SU-DHL-6 (cell line): Measurements from ENCODE around the gene TDRD9.
"Not testable (repeated sequence)": the region's sequence is repeated elsewhere in the genome, so short reads cannot be mapped to it uniquely, and the experiment has no call there.

Source experiments
- H2AFZ ChIP-seq: fragments of 200-600 bp; sonication (generic); 2 replicates; pipeline ENCODE4 v1.6.1; 2014; ENCODE audit warnings: low read depth, mild to moderate bottlenecking, moderate library complexity, mixed read lengths, antibody characterized with exemption, low read length; ENCODE audit not compliant: severe bottlenecking
- H3F3A ChIP-seq: fragments of 200-600 bp; shearing (Covaris generic); 2 replicates; pipeline ENCODE4 v1.6.0; 2016; ENCODE audit warnings: antibody characterized with exemption, mild to moderate bottlenecking; ENCODE audit not compliant: insufficient read depth
- H3K27ac ChIP-seq: fragments of 200-600 bp; sonication (generic); 2 replicates; pipeline ENCODE4 v1.5.1; 2016; ENCODE audit warnings: low read depth, mild to moderate bottlenecking, low read length, moderate library complexity, mixed read lengths
- H3K27me3 ChIP-seq: fragments of 200-600 bp; sonication (generic), shearing (Covaris generic); 2 replicates; pipeline ENCODE4 v1.6.0; 2014; ENCODE audit warnings: mild to moderate bottlenecking, low read length
- H3K36me3 ChIP-seq: fragments of 200-600 bp; sonication (generic); 2 replicates; pipeline ENCODE4 v1.6.1; 2014; ENCODE audit warnings: mild to moderate bottlenecking, low read length, mixed read lengths
- H3K4me2 ChIP-seq: fragments of 300-600, 200-600 bp; shearing (Covaris generic), sonication (generic); 2 replicates; pipeline ENCODE4 v1.6.0; 2014; ENCODE audit warnings: low read length, low read depth, mild to moderate bottlenecking; ENCODE audit not compliant: poor library complexity, severe bottlenecking
- H3K4me3 ChIP-seq: fragments of 200-600 bp; sonication (generic); 2 replicates; pipeline ENCODE4 v1.5.1; 2014; ENCODE audit warnings: antibody characterized with exemption, low read length, mild to moderate bottlenecking, mixed read lengths; ENCODE audit not compliant: insufficient read depth, poor library complexity, severe bottlenecking
- H3K79me2 ChIP-seq: fragments of 200-600 bp; sonication (generic); 2 replicates; pipeline ENCODE4 v1.6.1; 2014; ENCODE audit warnings: mild to moderate bottlenecking, low read length, moderate library complexity; ENCODE audit not compliant: insufficient read depth
- H3K9ac ChIP-seq: fragments of 200-600 bp; sonication (generic); 2 replicates; pipeline ENCODE4 v1.7.0; 2014; ENCODE audit warnings: mild to moderate bottlenecking, low read length
- H3K9me2 ChIP-seq: fragments of 200-600 bp; sonication (generic); replicated peaks from 2 replicates; pipeline ENCODE4 v1.6.1; 2014; ENCODE audit warnings: low read length; ENCODE audit not compliant: insufficient read depth
- H3K9me3 ChIP-seq: fragments of 200-600 bp; sonication (generic); 2 replicates; pipeline ENCODE4 v1.6.1; 2014; ENCODE audit warnings: low read length, mixed read lengths; ENCODE audit not compliant: insufficient read depth
- H4K20me1 ChIP-seq: fragments of 200-600 bp; sonication (generic); 2 replicates; pipeline ENCODE4 v1.6.1; 2014; ENCODE audit warnings: low read depth, mild to moderate bottlenecking, antibody characterized with exemption, low read length, moderate library complexity, mixed read lengths
- EZH2phosphoT487 ChIP-seq: fragments of 200-600 bp; sonication (generic), shearing (Covaris generic); conservative IDR thresholded peaks from 2 replicates; pipeline ENCODE4 v1.6.1; 2018; ENCODE audit warnings: mild to moderate bottlenecking, antibody characterized with exemption, low read length, moderate library complexity, mixed read lengths
- TF ChIP-seq, protein P1 (sequence below): fragments of 200-600 bp; sonication (generic); IDR thresholded peaks from one replicate; pipeline ENCODE4 v1.5.1; 2017; ENCODE audit warnings: antibody characterized with exemption, mild to moderate bottlenecking, low read length, moderate library complexity; ENCODE audit not compliant: insufficient read depth, poor library complexity, severe bottlenecking

The TDRD9 gene

GRCh38 chr14:103915616-103916015 is 12.6 kb upstream of the TDRD9 start:
- Histone ChIP-seq H3K27me3 (no peaks in the 10 kb centered on the region), H3K9me2 (no peaks in the 10 kb centered on the region), H3K9me3 (no peaks in the 10 kb centered on the region), H3K4me3 (no peak overlapping the region), H3K4me2 (no peak overlapping the region), H3K9ac (no peak overlapping the region), H3F3A (no peaks in the 10 kb centered on the region), H2AFZ (no peak overlapping the region), H3K36me3 (peaks cover 2% of the 10 kb centered on the region; the same call in 1 of the 2 replicates), H3K79me2 (peaks cover 48% of the 10 kb centered on the region), H3K27ac (no peak overlapping the region), H4K20me1 (0 out of 2 replicates have a peak, but pooled peaks cover 3% of the 10 kb centered on the region)
- TF ChIP-seq, protein P1, sequence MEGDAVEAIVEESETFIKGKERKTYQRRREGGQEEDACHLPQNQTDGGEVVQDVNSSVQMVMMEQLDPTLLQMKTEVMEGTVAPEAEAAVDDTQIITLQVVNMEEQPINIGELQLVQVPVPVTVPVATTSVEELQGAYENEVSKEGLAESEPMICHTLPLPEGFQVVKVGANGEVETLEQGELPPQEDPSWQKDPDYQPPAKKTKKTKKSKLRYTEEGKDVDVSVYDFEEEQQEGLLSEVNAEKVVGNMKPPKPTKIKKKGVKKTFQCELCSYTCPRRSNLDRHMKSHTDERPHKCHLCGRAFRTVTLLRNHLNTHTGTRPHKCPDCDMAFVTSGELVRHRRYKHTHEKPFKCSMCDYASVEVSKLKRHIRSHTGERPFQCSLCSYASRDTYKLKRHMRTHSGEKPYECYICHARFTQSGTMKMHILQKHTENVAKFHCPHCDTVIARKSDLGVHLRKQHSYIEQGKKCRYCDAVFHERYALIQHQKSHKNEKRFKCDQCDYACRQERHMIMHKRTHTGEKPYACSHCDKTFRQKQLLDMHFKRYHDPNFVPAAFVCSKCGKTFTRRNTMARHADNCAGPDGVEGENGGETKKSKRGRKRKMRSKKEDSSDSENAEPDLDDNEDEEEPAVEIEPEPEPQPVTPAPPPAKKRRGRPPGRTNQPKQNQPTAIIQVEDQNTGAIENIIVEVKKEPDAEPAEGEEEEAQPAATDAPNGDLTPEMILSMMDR: no peak
- TF ChIP-seq EZH2phosphoT487: no peak

GRCh38 chr14:103916636-103917262 is 11.5 kb upstream of the TDRD9 start:
- peaks cover 2% of the 10 kb centered on the region; the same call in 1 of the 2 replicates for H3K36me3 ChIP-seq
- H3K9ac ChIP-seq: no peak overlapping the region
- H3K9me3 ChIP-seq: no peaks in the 10 kb centered on the region
- no peak overlapping the region for H3K27ac ChIP-seq
- no peaks in the 10 kb centered on the region for H3F3A ChIP-seq
- 0 out of 2 replicates have a peak, but pooled peaks cover 3% of the 10 kb centered on the region for H4K20me1 ChIP-seq
- no peak overlapping the region for H3K4me2 ChIP-seq
- H3K4me3 ChIP-seq: no peak overlapping the region
- H3K27me3 ChIP-seq: no peaks in the 10 kb centered on the region
- no peaks in the 10 kb centered on the region for H3K9me2 ChIP-seq
- H3K79me2 ChIP-seq: peaks cover 55% of the 10 kb centered on the region
- TF ChIP-seq, protein P1: no peak
- no peak for TF ChIP-seq EZH2phosphoT487
- no peak overlapping the region for H2AFZ ChIP-seq

GRCh38 chr14:103920981-103921854 is 7.0 kb upstream of the TDRD9 start:
- Histone ChIP-seq H3K79me2 (peaks cover 48% of the 10 kb centered on the region), H2AFZ (peak overlapping the region; percentile 98), H3K27ac (0 out of 2 replicates have a peak overlapping the region, but pooled peaks have one; percentile 9)

GRCh38 chr14:103921855-103922200 is 6.4 kb upstream of the TDRD9 start:
- not testable (repeated sequence) for H3K27me3 ChIP-seq, H3F3A ChIP-seq, H3K36me3 ChIP-seq, H4K20me1 ChIP-seq, H3K9ac ChIP-seq, H3K9me3 ChIP-seq, H3K9me2 ChIP-seq, H3K27ac ChIP-seq
- peak overlapping the region; percentile 43 for H3K4me2 ChIP-seq
- H3K4me3 ChIP-seq: peak overlapping the region; percentile 91
- peak overlapping the region; percentile 98 for H2AFZ ChIP-seq
- H3K79me2 ChIP-seq: peaks cover 43% of the 10 kb centered on the region

More at GRCh38 chr14:103920981-103921854, 7.0 kb upstream of the TDRD9 start:
- Histone ChIP-seq H3K36me3 (no peaks in the 10 kb centered on the region), H3F3A (no peaks in the 10 kb centered on the region), H4K20me1 (0 out of 2 replicates have a peak, but pooled peaks cover under 1% of the 10 kb centered on the region), H3K27me3 (no peaks in the 10 kb centered on the region), H3K9me3 (no peaks in the 10 kb centered on the region), H3K9me2 (no peaks in the 10 kb centered on the region), H3K4me2 (peak overlapping the region; percentile 66), H3K9ac (peak overlapping the region; percentile 87), H3K4me3 (peak overlapping the region; percentile 91)
- no peak for TF ChIP-seq EZH2phosphoT487
- TF ChIP-seq, protein P1: peak; percentile 84
